Measurements from ENCODE around the gene ZNF474.

The ZNF474 gene

DNA sequence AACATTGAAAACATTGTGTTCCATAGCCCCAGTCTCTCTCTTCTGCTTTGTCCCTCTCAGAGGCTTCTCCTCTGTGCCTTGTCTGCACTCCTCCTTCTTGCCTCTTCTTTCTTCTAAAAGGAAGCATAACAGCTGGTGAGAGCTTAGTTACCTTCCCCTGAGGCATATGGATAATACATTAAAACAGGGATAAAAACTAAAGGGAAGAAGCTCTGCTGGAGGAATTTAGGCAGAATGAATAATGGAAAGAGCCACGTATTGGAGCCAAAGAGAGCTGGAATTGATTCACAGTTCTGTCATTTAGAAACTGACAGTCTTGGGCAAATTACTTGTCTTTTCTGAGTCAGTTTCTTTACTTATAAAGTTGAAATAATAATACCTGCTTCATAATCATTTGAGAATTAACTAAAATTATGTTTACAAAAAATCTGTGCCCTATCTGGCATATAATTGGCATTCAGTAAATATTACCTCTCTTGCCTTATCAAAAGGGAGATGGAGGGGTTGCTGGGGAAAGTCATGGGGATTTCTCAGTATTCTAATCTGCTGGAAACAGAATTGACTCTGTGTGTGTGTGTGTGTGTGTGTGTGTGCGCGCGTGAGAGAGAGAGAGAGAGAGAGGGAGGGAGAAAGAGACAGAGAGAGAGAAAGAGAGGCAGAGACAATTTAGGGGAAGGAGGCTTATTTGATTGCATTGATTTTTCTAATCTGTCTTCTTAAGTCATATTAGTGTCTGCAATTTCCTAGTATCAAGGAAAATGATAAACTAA, 20.2 kb downstream of the ZNF474 start:
- TF ChIP-seq ZFX (IDR thresholded peaks at IDR 0.05) = no peak
- TF ChIP-seq, protein P1, sequence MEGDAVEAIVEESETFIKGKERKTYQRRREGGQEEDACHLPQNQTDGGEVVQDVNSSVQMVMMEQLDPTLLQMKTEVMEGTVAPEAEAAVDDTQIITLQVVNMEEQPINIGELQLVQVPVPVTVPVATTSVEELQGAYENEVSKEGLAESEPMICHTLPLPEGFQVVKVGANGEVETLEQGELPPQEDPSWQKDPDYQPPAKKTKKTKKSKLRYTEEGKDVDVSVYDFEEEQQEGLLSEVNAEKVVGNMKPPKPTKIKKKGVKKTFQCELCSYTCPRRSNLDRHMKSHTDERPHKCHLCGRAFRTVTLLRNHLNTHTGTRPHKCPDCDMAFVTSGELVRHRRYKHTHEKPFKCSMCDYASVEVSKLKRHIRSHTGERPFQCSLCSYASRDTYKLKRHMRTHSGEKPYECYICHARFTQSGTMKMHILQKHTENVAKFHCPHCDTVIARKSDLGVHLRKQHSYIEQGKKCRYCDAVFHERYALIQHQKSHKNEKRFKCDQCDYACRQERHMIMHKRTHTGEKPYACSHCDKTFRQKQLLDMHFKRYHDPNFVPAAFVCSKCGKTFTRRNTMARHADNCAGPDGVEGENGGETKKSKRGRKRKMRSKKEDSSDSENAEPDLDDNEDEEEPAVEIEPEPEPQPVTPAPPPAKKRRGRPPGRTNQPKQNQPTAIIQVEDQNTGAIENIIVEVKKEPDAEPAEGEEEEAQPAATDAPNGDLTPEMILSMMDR (conservative IDR thresholded peaks at IDR 0.05) = no peak
- H3K27ac ChIP-seq = no peak overlapping the region

DNA sequence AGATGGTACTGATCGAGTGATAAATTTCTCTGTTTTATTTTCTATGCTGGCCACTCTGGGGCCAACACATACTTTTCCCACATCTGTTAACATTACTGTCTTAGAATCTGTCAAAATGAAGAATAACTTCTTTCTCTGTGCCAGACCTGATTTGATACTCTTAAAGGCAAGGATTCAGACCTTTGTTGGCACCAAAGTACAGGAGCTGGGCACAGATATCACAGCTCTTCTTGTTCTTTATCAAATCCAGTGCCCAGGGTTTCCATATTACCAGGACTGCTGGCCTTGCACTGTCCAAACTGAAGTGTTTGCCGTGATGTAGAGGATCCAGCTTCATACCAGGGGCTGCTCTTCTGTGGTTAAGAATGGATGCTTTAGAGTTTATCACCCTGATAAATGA, 20.9 kb downstream of the ZNF474 start:
- no peak overlapping the region for H3K27ac ChIP-seq
- TF ChIP-seq, protein P1 (conservative IDR thresholded peaks at IDR 0.05) = no peak
- TF ChIP-seq ZFX (IDR thresholded peaks at IDR 0.05) = no peak

DNA sequence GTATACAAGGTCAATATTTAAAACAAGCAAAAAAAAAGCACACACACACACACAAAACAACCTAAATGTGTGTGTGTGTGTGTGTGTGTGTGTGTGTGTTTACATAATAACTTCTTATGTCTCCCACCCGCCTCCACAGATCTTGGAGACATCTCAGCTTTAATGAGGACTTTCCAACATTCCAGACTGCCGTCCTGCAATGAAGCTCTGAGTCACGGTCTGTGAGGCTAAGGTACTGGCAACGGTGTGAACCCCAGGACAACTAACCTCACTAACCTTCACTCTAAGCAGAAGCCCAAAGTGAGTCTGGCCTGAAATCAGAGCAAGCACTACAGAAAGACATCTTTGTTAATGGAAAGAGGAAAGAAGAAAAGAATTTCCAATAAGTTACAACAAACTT, 22.3 kb downstream of the ZNF474 start:
- no peak for TF ChIP-seq ZFX (IDR thresholded peaks at IDR 0.05)
- TF ChIP-seq, protein P1 (conservative IDR thresholded peaks at IDR 0.05) = no peak

DNA sequence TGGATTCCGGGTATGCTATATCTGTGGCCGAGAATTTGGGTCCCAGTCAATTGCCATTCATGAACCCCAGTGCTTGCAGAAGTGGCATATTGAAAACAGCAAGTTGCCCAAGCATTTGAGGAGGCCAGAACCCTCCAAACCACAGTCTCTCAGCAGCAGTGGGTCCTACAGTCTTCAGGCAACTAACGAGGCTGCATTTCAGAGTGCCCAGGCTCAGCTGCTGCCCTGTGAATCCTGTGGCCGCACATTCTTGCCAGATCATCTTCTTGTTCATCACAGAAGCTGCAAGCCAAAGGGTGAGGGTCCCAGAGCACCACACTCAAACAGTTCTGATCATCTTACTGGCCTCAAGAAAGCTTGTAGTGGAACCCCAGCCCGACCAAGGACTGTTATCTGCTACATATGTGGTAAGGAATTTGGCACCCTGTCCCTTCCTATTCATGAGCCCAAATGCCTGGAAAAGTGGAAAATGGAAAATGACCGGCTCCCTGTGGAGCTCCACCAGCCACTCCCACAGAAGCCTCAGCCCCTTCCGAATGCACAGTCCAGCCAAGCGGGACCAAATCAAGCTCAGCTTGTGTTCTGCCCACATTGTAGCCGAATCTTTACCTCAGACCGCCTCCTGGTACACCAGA, 23.0 kb downstream of the ZNF474 start:
- no peak for TF ChIP-seq ZFX (IDR thresholded peaks at IDR 0.05)
- TF ChIP-seq, protein P1 (conservative IDR thresholded peaks at IDR 0.05) = no peak
- no peak overlapping the region for H3K27ac ChIP-seq

More for the DNA sequence above, 22.3 kb downstream of the ZNF474 start:
- H3K27ac ChIP-seq = no peak overlapping the region

DNA sequence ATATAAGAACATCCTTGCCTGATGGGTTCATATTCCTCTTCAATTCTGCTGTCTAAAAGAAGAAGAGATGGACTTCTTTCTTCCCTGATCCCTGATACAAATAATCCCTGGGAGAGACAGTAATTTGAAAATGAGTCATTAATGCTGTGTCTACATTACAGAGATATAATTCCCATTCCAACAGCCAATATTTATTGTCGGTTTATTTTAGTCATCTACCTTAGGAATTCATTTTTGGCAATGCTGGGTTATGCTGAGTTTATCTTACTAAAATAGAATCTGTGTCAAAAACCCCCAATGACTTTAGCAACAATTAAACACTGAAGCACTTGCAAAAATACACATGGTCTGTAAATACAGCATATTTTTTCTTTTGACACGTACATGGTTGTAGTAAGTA, 23.9 kb downstream of the ZNF474 start:
- TF ChIP-seq, protein P1 (conservative IDR thresholded peaks at IDR 0.05) = no peak
- TF ChIP-seq ZFX (IDR thresholded peaks at IDR 0.05) = no peak
- no peak overlapping the region for H3K27ac ChIP-seq

DNA sequence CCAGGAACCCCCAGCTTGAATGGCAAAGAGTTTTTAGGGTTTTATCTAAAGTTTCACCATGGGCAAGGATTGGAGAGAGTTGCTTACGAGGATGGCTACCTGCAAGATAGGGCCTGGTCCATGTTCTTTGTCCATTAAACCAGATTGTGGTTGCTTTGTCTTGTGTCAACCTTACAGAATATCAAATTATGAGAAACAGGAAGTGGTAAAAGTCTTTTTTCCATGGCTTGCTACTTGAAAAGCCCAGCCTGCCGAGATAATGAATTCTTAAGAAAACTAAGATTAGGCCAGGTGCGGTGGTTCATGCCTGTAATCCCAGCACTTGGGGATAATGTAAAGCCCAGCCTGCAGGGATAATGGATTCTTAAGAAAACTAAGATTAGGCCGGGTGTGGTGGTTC, 24.4 kb downstream of the ZNF474 start:
- H3K27ac ChIP-seq = no peak overlapping the region
- no peak for TF ChIP-seq ZFX (IDR thresholded peaks at IDR 0.05)
- TF ChIP-seq, protein P1 (conservative IDR thresholded peaks at IDR 0.05) = no peak

DNA sequence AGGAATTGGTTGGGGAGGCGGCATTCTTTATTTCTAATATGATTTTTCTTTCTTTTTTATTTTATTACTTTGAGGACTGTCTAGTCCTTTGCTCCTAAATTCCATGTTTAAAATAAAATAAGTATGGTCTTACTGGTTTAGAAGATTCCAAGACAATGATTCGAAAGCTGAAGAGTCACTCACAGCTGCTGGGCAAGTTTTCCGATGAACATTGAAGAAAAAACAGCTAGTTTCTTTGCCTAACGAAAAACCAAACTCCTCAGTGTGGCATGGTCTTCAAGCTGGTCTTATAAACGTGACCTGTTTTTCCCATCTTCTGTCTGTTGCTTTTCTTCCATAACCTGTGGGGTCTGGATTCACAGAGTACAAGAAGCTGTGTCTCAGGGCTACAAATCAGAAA, 25.1 kb downstream of the ZNF474 start:
- no peak overlapping the region for H3K27ac ChIP-seq
- TF ChIP-seq ZFX (IDR thresholded peaks at IDR 0.05) = no peak
- TF ChIP-seq, protein P1 (conservative IDR thresholded peaks at IDR 0.05) = no peak

Data from C4-2B (cell line).